Nephron progenitor cell (in vitro differentiated cells): ENCODE measurements around the gene LRRC9.

Experiments used
- DNase-seq: peaks from one replicate; pipeline ENCODE4 v3.0.0; 2021
- H3K27ac Mint-ChIP-seq: 2 replicates; pipeline ENCODE4 v1.8.0; 2021; ENCODE audit warnings: mild to moderate bottlenecking, moderate library complexity, mixed read lengths
- H3K27me3 Mint-ChIP-seq: 2 replicates; pipeline ENCODE4 v1.8.0; 2021; ENCODE audit warnings: mild to moderate bottlenecking, low read depth, mixed read lengths; ENCODE audit not compliant: poor library complexity
- H3K36me3 Mint-ChIP-seq: 2 replicates; pipeline ENCODE4 v1.8.0; 2021; ENCODE audit warnings: low read depth, mixed read lengths
- H3K4me1 Mint-ChIP-seq: 2 replicates; pipeline ENCODE4 v1.8.0; 2021; ENCODE audit warnings: mixed read lengths
- H3K4me3 Mint-ChIP-seq: 2 replicates; pipeline ENCODE4 v1.8.0; 2021; ENCODE audit warnings: mild to moderate bottlenecking, moderate library complexity, mixed read lengths
- H3K9me3 Mint-ChIP-seq: 2 replicates; pipeline ENCODE4 v1.8.0; 2021; ENCODE audit warnings: mild to moderate bottlenecking, moderate library complexity, mixed read lengths
- TF ChIP-seq, protein P1 (sequence below): fragments of 200-600 bp; sonication (generic); IDR thresholded peaks from 2 replicates; pipeline ENCODE4 v1.5.0; 2021; ENCODE audit warnings: antibody characterized with exemption

The LRRC9 gene

GRCh38 chr14:59913187-59913586, 6.8 kb upstream of the LRRC9 start:
- Mint-ChIP-seq H3K4me1 (peaks cover 4% of the 10 kb centered on the region), H3K36me3 (peaks cover 27% of the 10 kb centered on the region), H3K4me3 (no peak overlapping the region), H3K9me3 (peaks cover 20% of the 10 kb centered on the region), H3K27ac (no peak overlapping the region), H3K27me3 (peaks cover 4% of the 10 kb centered on the region)
- TF ChIP-seq, protein P1, sequence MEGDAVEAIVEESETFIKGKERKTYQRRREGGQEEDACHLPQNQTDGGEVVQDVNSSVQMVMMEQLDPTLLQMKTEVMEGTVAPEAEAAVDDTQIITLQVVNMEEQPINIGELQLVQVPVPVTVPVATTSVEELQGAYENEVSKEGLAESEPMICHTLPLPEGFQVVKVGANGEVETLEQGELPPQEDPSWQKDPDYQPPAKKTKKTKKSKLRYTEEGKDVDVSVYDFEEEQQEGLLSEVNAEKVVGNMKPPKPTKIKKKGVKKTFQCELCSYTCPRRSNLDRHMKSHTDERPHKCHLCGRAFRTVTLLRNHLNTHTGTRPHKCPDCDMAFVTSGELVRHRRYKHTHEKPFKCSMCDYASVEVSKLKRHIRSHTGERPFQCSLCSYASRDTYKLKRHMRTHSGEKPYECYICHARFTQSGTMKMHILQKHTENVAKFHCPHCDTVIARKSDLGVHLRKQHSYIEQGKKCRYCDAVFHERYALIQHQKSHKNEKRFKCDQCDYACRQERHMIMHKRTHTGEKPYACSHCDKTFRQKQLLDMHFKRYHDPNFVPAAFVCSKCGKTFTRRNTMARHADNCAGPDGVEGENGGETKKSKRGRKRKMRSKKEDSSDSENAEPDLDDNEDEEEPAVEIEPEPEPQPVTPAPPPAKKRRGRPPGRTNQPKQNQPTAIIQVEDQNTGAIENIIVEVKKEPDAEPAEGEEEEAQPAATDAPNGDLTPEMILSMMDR: no peak
- DNase-seq: no peak

- TF ChIP-seq, protein P1: peak; percentile 58
- Mint-ChIP-seq H3K27ac (peak overlapping the region; percentile 98), H3K9me3 (peaks cover 20% of the 10 kb centered on the region), H3K27me3 (peaks cover 4% of the 10 kb centered on the region), H3K4me3 (peak overlapping the region; percentile 93), H3K36me3 (peaks cover 27% of the 10 kb centered on the region), H3K4me1 (peaks cover 34% of the 10 kb centered on the region)
- DNase-seq: peak; percentile 22
These were observed 947 bp upstream of the LRRC9 start for GRCh38 chr14:59918824-59919569.

DNA sequence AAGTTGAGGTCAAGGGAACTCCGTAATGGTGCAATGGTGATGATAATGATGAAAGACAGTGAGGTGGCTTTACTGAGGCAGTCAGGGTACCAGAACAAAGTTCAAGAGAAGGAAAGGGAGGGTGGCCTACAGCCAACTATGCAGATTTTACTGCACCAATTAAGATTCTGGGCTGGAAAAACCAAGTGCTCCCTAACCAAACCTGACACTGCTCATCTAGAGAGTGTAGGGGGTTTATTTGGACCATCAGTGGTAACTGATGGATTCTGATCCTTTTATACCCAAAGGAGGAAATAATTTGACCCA, 387 bp downstream of the LRRC9 start:
- DNase-seq: no peak
- H3K9me3 Mint-ChIP-seq: peaks cover 11% of the 10 kb centered on the region
- H3K4me3 Mint-ChIP-seq: peak overlapping the region; percentile 93
- TF ChIP-seq, protein P1: no peak
- H3K27me3 Mint-ChIP-seq: peaks cover 4% of the 10 kb centered on the region
- peaks cover 34% of the 10 kb centered on the region for H3K4me1 Mint-ChIP-seq
- H3K36me3 Mint-ChIP-seq: peaks cover 18% of the 10 kb centered on the region
- peak overlapping the region; percentile 98 for H3K27ac Mint-ChIP-seq

- Mint-ChIP-seq H3K4me1 (peaks cover 7% of the 10 kb centered on the region), H3K9me3 (no peaks in the 10 kb centered on the region), H3K36me3 (peaks cover 3% of the 10 kb centered on the region), H3K27me3 (no peaks in the 10 kb centered on the region), H3K4me3 (no peak overlapping the region), H3K27ac (no peak overlapping the region)
- TF ChIP-seq, protein P1: no peak
- DNase-seq: no peak
These were observed 5.9 kb downstream of the LRRC9 start for GRCh38 chr14:59925797-59926196.

- no peaks in the 10 kb centered on the region for H3K27me3 Mint-ChIP-seq
- H3K27ac Mint-ChIP-seq: no peak overlapping the region
- no peaks in the 10 kb centered on the region for H3K4me1 Mint-ChIP-seq
- H3K36me3 Mint-ChIP-seq: peaks cover 3% of the 10 kb centered on the region
- TF ChIP-seq, protein P1: no peak
- H3K4me3 Mint-ChIP-seq: no peak overlapping the region
- no peak for DNase-seq
- no peaks in the 10 kb centered on the region for H3K9me3 Mint-ChIP-seq
These were observed 6.6 kb downstream of the LRRC9 start for GRCh38 chr14:59926534-59926933.

GRCh38 chr14:59931237-59931636, 11.3 kb downstream of the LRRC9 start:
- no peak overlapping the region for H3K27ac Mint-ChIP-seq
- H3K4me3 Mint-ChIP-seq: no peak overlapping the region
- H3K9me3 Mint-ChIP-seq: no peaks in the 10 kb centered on the region
- TF ChIP-seq, protein P1: no peak
- DNase-seq: no peak
- peaks cover 3% of the 10 kb centered on the region for H3K36me3 Mint-ChIP-seq
- no peaks in the 10 kb centered on the region for H3K27me3 Mint-ChIP-seq
- peaks cover 6% of the 10 kb centered on the region for H3K4me1 Mint-ChIP-seq
